IPS-18c (cell line): ENCODE data around the gene DGKZ.
"Not testable (repeated sequence)": the region's sequence is repeated elsewhere in the genome, so short reads cannot be mapped to it uniquely, and the experiment has no call there.

Source experiments
- H3K4me3 ChIP-seq: 2 replicates; pipeline ENCODE4 v1.7.0; 2013; ENCODE audit warnings: low read depth, mild to moderate bottlenecking, low read length, moderate library complexity; ENCODE audit not compliant: insufficient read depth
- H3K9me3 ChIP-seq: one replicate; pipeline ENCODE4 v1.6.1; 2013; ENCODE audit warnings: mild to moderate bottlenecking, low read length, moderate library complexity; ENCODE audit not compliant: control insufficient read depth, insufficient read depth

Gene DGKZ, protein sequence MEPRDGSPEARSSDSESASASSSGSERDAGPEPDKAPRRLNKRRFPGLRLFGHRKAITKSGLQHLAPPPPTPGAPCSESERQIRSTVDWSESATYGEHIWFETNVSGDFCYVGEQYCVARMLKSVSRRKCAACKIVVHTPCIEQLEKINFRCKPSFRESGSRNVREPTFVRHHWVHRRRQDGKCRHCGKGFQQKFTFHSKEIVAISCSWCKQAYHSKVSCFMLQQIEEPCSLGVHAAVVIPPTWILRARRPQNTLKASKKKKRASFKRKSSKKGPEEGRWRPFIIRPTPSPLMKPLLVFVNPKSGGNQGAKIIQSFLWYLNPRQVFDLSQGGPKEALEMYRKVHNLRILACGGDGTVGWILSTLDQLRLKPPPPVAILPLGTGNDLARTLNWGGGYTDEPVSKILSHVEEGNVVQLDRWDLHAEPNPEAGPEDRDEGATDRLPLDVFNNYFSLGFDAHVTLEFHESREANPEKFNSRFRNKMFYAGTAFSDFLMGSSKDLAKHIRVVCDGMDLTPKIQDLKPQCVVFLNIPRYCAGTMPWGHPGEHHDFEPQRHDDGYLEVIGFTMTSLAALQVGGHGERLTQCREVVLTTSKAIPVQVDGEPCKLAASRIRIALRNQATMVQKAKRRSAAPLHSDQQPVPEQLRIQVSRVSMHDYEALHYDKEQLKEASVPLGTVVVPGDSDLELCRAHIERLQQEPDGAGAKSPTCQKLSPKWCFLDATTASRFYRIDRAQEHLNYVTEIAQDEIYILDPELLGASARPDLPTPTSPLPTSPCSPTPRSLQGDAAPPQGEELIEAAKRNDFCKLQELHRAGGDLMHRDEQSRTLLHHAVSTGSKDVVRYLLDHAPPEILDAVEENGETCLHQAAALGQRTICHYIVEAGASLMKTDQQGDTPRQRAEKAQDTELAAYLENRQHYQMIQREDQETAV

GRCh38 chr11:46346886-46347636, at the start of gene DGKZ:
TSS of gene DGKZ (plus strand) at chr11:46347463. CDS start at chr11:46347660, 197 bp downstream.
- H3K9me3 ChIP-seq: peaks cover 2% of the 10 kb centered on the region
- H3K4me3 ChIP-seq: peak within 1 kb of the TSS; percentile 71

DNA sequence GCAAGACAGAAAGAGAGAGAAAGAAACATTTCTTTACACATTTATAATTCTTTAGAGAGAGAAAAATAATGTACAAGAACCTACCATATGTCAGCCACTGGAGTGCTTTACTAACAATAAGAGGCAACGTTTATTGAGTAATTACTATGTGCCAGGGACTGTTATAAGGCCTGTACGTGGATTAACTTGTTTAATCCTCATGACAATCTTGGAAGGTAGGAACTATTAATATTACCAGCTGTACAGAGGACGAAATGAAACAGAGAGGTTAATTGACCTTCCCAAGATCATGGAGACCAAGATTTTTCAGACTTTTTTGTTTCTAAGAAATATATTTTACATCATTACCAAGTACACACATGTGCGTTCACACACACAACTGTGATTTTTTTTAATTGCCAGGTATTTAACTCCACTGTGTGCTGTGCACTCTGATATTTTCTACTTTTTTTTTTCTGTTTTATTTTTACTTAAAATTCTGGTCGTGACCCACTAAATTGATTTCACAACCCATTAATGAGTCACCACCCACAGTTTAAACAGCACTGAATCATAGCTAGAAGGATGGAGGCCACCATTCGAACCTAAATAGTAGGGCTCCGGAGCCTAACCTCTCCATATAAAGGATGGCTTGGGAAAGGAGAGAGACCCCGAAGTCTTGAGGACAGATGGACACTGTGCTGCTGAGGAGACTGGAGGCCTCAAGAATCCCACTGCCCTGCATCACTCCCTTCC, 48.4 kb upstream of the DGKZ start:
- no peaks in the 10 kb centered on the region for H3K9me3 ChIP-seq
- no peak overlapping the region for H3K4me3 ChIP-seq

DNA sequence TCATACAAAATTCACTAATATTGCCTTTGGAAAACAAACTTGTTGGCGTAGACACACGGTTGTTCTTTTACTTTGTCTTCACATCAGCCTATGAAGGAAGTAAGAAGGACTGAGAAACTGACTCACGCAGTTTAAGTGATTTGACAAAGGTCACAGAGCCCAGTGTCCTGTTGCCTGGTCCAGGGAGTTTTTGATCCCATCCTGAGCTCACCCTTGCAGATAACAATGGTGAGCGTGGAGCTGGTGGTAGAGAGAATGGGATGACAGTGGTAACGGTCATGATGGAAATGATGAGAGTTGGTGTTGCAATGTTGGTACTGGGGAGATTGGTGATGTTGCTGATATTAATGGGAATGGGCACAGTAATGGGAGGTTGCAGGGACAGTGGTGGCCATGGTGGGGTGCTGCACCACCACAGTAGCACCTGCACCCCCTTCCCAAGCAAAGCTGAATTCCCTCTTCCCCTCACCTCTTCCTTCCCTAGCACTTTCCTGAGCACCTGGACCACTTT, 47.8 kb upstream of the DGKZ start:
- Histone ChIP-seq H3K4me3 (no peak overlapping the region), H3K9me3 (no peaks in the 10 kb centered on the region)

GRCh38 chr11:46300270-46300669, 47.0 kb upstream of the DGKZ start:
- Histone ChIP-seq H3K4me3 (no peak overlapping the region), H3K9me3 (no peaks in the 10 kb centered on the region)

GRCh38 chr11:46302866-46303265, 44.4 kb upstream of the DGKZ start:
- Histone ChIP-seq H3K9me3 (no peaks in the 10 kb centered on the region), H3K4me3 (no peak overlapping the region)

DNA sequence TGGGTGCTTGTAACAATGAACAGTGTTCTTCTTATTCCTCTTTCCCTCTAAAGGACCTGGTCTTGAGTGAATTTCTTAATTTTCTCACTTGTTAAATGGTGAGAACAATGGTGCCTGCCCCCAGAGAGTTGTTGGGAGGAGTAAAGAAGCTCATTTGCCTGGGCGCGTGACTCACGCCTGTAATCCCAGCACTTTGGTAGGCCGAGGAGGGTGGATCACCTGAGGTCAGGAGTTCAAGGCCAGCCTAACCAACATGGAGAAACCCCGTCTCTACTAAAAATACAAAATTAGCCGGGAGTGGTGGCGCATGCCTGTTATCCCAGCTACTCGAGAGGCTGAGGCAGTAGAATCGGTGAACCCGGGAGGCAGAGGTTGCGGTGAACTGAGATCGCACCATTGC, 43.2 kb upstream of the DGKZ start:
- not testable (repeated sequence) for H3K4me3 ChIP-seq, H3K9me3 ChIP-seq

GRCh38 chr11:46304605-46305179, 42.6 kb upstream of the DGKZ start:
- H3K9me3 ChIP-seq: no peaks in the 10 kb centered on the region
- H3K4me3 ChIP-seq: no peak overlapping the region

- H3K4me3 ChIP-seq: no peak overlapping the region
- no peaks in the 10 kb centered on the region for H3K9me3 ChIP-seq
These were observed 42.0 kb upstream of the DGKZ start for GRCh38 chr11:46305295-46305694.

DNA sequence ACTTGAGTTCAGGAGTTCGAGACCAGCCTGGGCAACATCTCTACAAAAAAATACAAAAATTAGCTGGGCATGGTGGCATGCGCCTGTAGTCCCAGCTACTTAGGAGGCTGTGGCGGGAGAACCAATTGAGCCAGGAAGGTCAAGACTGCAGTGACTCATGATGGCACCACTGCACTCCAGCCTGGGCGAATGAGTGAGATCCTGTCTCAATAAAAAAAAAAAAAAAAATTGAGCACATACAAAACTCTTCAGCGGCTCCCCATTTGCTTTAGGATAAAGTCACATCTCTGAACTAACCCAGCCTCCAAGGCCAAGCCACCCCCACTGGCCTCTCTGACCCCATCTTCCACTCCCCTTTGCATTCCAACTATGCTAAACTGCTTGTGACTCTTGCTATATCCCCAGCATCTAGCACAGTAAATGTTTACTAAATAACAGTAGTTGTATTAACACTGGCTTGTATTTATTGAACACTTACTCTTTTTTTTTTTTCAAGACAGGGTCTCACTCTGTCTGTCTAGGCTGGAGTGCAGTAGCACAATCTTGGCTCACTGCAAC, 40.9 kb upstream of the DGKZ start:
- H3K9me3 ChIP-seq: no peaks in the 10 kb centered on the region
- H3K4me3 ChIP-seq: no peak overlapping the region

DNA sequence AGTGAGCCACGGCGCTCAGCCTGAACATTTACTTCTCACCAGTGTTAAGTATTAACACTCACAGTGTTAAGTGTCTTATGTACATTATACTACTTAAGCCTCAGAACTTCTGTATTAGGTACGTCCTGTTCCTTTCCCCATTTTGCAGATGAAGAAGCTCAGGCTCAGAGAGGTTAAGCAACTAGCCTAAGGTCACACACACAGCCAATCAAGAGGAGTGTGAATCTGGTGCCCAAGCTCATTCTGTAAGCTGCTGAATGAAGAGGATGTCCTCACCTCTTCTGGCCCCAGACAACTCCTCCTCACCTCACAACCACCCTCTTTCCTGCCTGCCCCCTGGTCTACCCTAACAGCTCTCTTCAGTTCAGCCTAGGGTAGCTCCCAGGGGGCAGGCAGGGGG, 39.9 kb upstream of the DGKZ start:
- Histone ChIP-seq H3K4me3 (no peak overlapping the region), H3K9me3 (no peaks in the 10 kb centered on the region)

DNA sequence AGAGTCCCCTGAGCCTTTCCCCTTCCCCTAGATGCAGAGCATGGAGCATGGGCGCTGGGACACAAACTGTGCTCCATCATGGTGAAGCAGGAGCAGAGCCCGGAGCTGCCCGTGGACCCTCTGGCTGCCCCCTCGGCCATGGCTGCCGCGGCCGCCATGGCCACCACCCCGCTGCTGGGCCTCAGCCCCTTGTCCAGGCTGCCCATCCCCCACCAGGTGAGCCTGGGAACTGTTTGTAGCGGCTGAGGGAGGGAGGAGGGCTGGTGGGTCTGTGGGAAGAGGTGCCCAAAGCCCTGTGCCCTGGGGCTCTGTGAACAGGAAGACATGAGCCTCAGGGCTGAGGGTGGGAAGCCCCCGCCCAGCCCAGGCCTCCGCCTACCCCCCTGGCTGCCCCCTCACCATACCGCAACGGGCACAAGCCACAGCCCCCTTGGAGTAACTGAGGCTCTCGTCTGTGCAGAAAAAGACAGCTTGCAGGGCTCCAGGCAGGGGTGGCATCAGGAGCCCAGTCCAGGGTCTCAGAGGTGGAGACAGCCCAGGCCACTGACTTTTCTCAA, 39.4 kb upstream of the DGKZ start:
- Histone ChIP-seq H3K4me3 (no peak overlapping the region), H3K9me3 (peaks cover 2% of the 10 kb centered on the region)

- Histone ChIP-seq H3K4me3 (no peak overlapping the region), H3K9me3 (peaks cover 2% of the 10 kb centered on the region)
These were observed 38.4 kb upstream of the DGKZ start for GRCh38 chr11:46308631-46309419.

DNA sequence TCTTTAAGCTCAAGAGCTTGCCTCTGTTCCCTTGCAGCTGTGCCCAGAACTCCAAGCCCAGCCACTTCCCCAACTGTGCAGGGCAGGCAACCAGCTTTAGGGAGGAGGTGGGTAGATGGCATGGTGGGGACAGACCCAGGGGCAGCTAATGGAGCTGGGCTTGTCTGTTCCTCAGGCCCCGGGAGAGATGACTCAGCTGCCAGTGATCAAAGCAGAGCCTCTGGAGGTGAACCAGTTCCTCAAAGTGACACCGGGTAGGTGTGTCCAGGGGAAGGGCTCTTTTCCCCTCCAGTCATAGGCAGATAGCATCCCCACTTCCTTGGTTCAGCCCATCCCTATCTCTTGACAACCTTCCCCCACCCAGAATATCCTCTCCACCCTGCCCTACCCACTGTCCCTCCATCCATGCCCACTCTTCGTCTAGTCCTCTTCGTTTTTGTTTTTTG, 37.4 kb upstream of the DGKZ start:
- Histone ChIP-seq H3K4me3 (no peak overlapping the region), H3K9me3 (peaks cover 2% of the 10 kb centered on the region)

GRCh38 chr11:46315033-46315738, 32.1 kb upstream of the DGKZ start:
- no peak overlapping the region for H3K4me3 ChIP-seq
- H3K9me3 ChIP-seq: peaks cover 2% of the 10 kb centered on the region
